HEK293 (cell line): ENCODE results near the gene PORCN.

Experiments used
- CTCF ChIA-PET: fragments of 350-600 bp; formaldehyde crosslinking; extraction: SDS; loops from one replicate; lab custom pipeline; 2021; ENCODE audit warnings: antibody characterized with exemption; lab: Yijun Ruan, JAX
- POLR2A ChIA-PET: fragments of 300-600 bp; formaldehyde crosslinking; extraction: SDS; loops from one replicate; lab custom pipeline; 2020; ENCODE audit warnings: antibody characterized with exemption, inconsistent platforms; lab: Yijun Ruan, JAX
- H3K27ac ChIP-seq: fragments of 200-500 bp; sonication (Bioruptor generic); 2 replicates; pipeline ENCODE4 v1.5.1; 2014; ENCODE audit warnings: low read depth, low read length, control low read depth, inconsistent platforms; ENCODE audit errors: extremely low read depth
- H3K36me3 ChIP-seq, 2 experiments: fragments of 200-500 bp in 1 of 2; sonication (Bioruptor generic) in 1 of 2; 1 replicate in 1 of 2; 2 replicates in 1 of 2; pipeline ENCODE4 v1.5.1; 2014 to 2017; ENCODE audit warnings: inconsistent platforms in 2 of 2, low read length in 2 of 2; ENCODE audit not compliant: control insufficient read depth in 2 of 2, insufficient read depth in 1 of 2
- H3K4me1 ChIP-seq: fragments of 200-500 bp; sonication (Bioruptor generic); 2 replicates; pipeline ENCODE4 v1.5.1; 2014; ENCODE audit warnings: mild to moderate bottlenecking, low read length, inconsistent platforms; ENCODE audit not compliant: control insufficient read depth, insufficient read depth
- H3K4me3 ChIP-seq: 2 replicates; pipeline ENCODE4 v1.5.1; 2011; ENCODE audit warnings: low read depth, mild to moderate bottlenecking, control low read depth, low read length, moderate library complexity
- H3K9me3 ChIP-seq: fragments of 200-500 bp; sonication (Bioruptor generic); 2 replicates; pipeline ENCODE4 v1.5.1; 2014; ENCODE audit warnings: low read depth, low read length, inconsistent platforms; ENCODE audit not compliant: control insufficient read depth, insufficient read depth
- FEZF1 ChIP-seq: fragments of 450-650 bp; formaldehyde crosslinking; IDR thresholded peaks from 2 replicates; pipeline ENCODE4 v1.5.1; 2016; ENCODE audit warnings: missing biosample characterization, missing genetic modification characterization
- GLIS1 ChIP-seq: fragments of 450-650 bp; formaldehyde crosslinking; IDR thresholded peaks from 2 replicates; pipeline ENCODE4 v1.5.1; 2016; ENCODE audit warnings: missing biosample characterization, missing genetic modification characterization
- HOXA7 ChIP-seq: sonication (generic); formaldehyde crosslinking; IDR thresholded peaks from 2 replicates; pipeline ENCODE4 v1.8.1; 2022; ENCODE audit warnings: missing genetic modification reagents, borderline replicate concordance
- KLF17 ChIP-seq: fragments of 450-650 bp; formaldehyde crosslinking; IDR thresholded peaks from 2 replicates; pipeline ENCODE4 v1.5.1; 2016; ENCODE audit warnings: missing biosample characterization, missing genetic modification characterization
- KLF8 ChIP-seq: fragments of 450-650 bp; formaldehyde crosslinking; IDR thresholded peaks from 2 replicates; pipeline ENCODE4 v1.5.1; 2016; ENCODE audit warnings: missing biosample characterization, missing genetic modification characterization
- MYNN ChIP-seq: fragments of 450-650 bp; formaldehyde crosslinking; IDR thresholded peaks from 2 replicates; pipeline ENCODE4 v1.5.1; 2016; ENCODE audit warnings: missing biosample characterization, missing genetic modification characterization, borderline replicate concordance
- PBX3 ChIP-seq: sonication (generic); formaldehyde crosslinking; IDR thresholded peaks from 2 replicates; pipeline ENCODE4 v1.8.1; 2022; ENCODE audit warnings: mild to moderate bottlenecking, moderate library complexity, missing genetic modification reagents
- RBAK ChIP-seq: fragments of 450-650 bp; formaldehyde crosslinking; IDR thresholded peaks from 2 replicates; pipeline ENCODE4 v1.5.1; 2016; ENCODE audit warnings: missing biosample characterization, missing genetic modification characterization
- SCRT1 ChIP-seq: fragments of 450-650 bp; formaldehyde crosslinking; IDR thresholded peaks from 2 replicates; pipeline ENCODE4 v1.5.1; 2016; ENCODE audit warnings: missing biosample characterization, missing genetic modification characterization, borderline replicate concordance
- SP2 ChIP-seq: fragments of 450-650 bp; formaldehyde crosslinking; IDR thresholded peaks from 2 replicates; pipeline ENCODE4 v1.5.1; 2016; ENCODE audit warnings: missing biosample characterization, missing genetic modification characterization
- TCF7L2 ChIP-seq: IDR thresholded peaks from 2 replicates; pipeline ENCODE4 v1.6.1; 2011; ENCODE audit warnings: low read depth, mild to moderate bottlenecking, inconsistent platforms, low read length, moderate library complexity, borderline replicate concordance
- ZBTB10 ChIP-seq: fragments of 450-650 bp; formaldehyde crosslinking; IDR thresholded peaks from 2 replicates; pipeline ENCODE4 v1.5.1; 2016; ENCODE audit warnings: missing biosample characterization, missing genetic modification characterization
- ZNF2 ChIP-seq: fragments of 450-650 bp; formaldehyde crosslinking; IDR thresholded peaks from 2 replicates; pipeline ENCODE4 v1.5.1; 2016; ENCODE audit warnings: missing biosample characterization, missing genetic modification characterization
- ZNF24 ChIP-seq: fragments of 450-650 bp; formaldehyde crosslinking; IDR thresholded peaks from 2 replicates; pipeline ENCODE4 v1.5.1; 2016; ENCODE audit warnings: missing biosample characterization, missing genetic modification characterization
- ZNF423 ChIP-seq: fragments of 450-650 bp; formaldehyde crosslinking; IDR thresholded peaks from 2 replicates; pipeline ENCODE4 v1.5.1; 2016; ENCODE audit warnings: missing biosample characterization, missing genetic modification characterization
- ZNF48 ChIP-seq: fragments of 450-650 bp; formaldehyde crosslinking; IDR thresholded peaks from 2 replicates; pipeline ENCODE4 v1.5.1; 2016; ENCODE audit warnings: missing biosample characterization, missing genetic modification characterization
- ZNF560 ChIP-seq: fragments of 450-650 bp; formaldehyde crosslinking; IDR thresholded peaks from 2 replicates; pipeline ENCODE4 v1.5.1; 2017; ENCODE audit warnings: missing biosample characterization, missing genetic modification characterization, borderline replicate concordance
- ZNF561 ChIP-seq: fragments of 450-650 bp; IDR thresholded peaks from 2 replicates; pipeline ENCODE4 v1.5.1; 2018; ENCODE audit warnings: missing biosample characterization, missing genetic modification characterization, borderline replicate concordance
- ZNF707 ChIP-seq: fragments of 450-650 bp; formaldehyde crosslinking; IDR thresholded peaks from 2 replicates; pipeline ENCODE4 v1.5.1; 2016; ENCODE audit warnings: missing biosample characterization, missing genetic modification characterization
- ZNF777 ChIP-seq: fragments of 450-650 bp; formaldehyde crosslinking; IDR thresholded peaks from 2 replicates; pipeline ENCODE4 v1.5.1; 2017; ENCODE audit warnings: missing biosample characterization, missing genetic modification characterization, borderline replicate concordance
- ZNF843 ChIP-seq: fragments of 450-650 bp; formaldehyde crosslinking; IDR thresholded peaks from 2 replicates; pipeline ENCODE4 v1.5.1; 2016; ENCODE audit warnings: missing biosample characterization, missing genetic modification characterization

PORCN gene

GRCh38 chrX:48468693-48469691, 39.8 kb upstream of the PORCN start (continued):
- no peak for TF ChIP-seq ZBTB10 (tag by site-specific recombination)
- TF ChIP-seq, all 188 proteins: peak for 0

- TF ChIP-seq HOXA7 (CRISPR knock-in tag) (no peak), ZNF843 (tag by site-specific recombination) (no peak), KLF17 (tag by site-specific recombination) (no peak)
- H3K4me3 ChIP-seq = no peak within 1 kb of the TSS
- no peaks in the 10 kb centered on the region for H3K36me3 ChIP-seq
- 0 out of 2 replicates have a peak, but pooled peaks cover 2% of the 10 kb centered on the region for H3K4me1 ChIP-seq
- POLR2A ChIA-PET = no interaction called here
- CTCF ChIA-PET = no interaction called here
- H3K9me3 ChIP-seq = no peaks in the 10 kb centered on the region
- H3K27ac ChIP-seq = no peak within 1 kb of the TSS
Measured at GRCh38 chrX:48470110-48470832, 38.5 kb upstream of the PORCN start, which contains the start of gene SLC38A5. Gene SLC38A5, minus strand, starts transcription at chrX:48470260. Its CDS starts 2,336 bp downstream, at chrX:48467924.

- Histone ChIP-seq H3K4me3 (no peak overlapping the region), H3K27ac (no peak overlapping the region), H3K9me3 (no peaks in the 10 kb centered on the region), H3K36me3 (no peaks in the 10 kb centered on the region), H3K4me1 (0 out of 2 replicates have a peak, but pooled peaks cover 2% of the 10 kb centered on the region)
- no peak for TF ChIP-seq MYNN
- no peak for TF ChIP-seq ZNF777 (tag by site-specific recombination)
- no peak for TF ChIP-seq ZNF561 (tag by site-specific recombination)
- no peak for TF ChIP-seq ZNF707 (tag by site-specific recombination)
- no peak for TF ChIP-seq ZNF2 (tag by site-specific recombination)
- no peak for TF ChIP-seq KLF8 (tag by site-specific recombination)
- TF ChIP-seq ZNF423 = no peak
- ChIA-PET CTCF (no interaction called here), POLR2A (no interaction called here)
Measured at GRCh38 chrX:48470833-48471118, 38.0 kb upstream of the PORCN start.

- Histone ChIP-seq H3K9me3 (no peaks in the 10 kb centered on the region), H3K4me3 (no peak overlapping the region), H3K36me3 (no peaks in the 10 kb centered on the region), H3K4me1 (0 out of 2 replicates have a peak, but pooled peaks cover 2% of the 10 kb centered on the region), H3K27ac (no peak overlapping the region)
- POLR2A ChIA-PET = interaction anchor here (0.7 kb wide), 1 partner anchor 1212 kb away, joined by 9 read pairs; no protein-coding TSS in a partner anchor
- CTCF ChIA-PET = interaction anchor here (0.6 to 0.7 kb wide), 2 partner anchors 22 to 106 kb away, joined by 3 to 4 read pairs; no protein-coding TSS in a partner anchor
- TF ChIP-seq PBX3 (CRISPR knock-in tag) (no peak), SP2 (tag by site-specific recombination) (no peak), FEZF1 (tag by site-specific recombination) (no peak), RBAK (tag by site-specific recombination) (no peak), MYNN (no peak), ZNF24 (no peak), ZNF560 (tag by site-specific recombination) (no peak), GLIS1 (tag by site-specific recombination) (no peak), SCRT1 (tag by site-specific recombination) (no peak), ZNF48 (tag by site-specific recombination) (no peak), TCF7L2 (no peak)
- TF ChIP-seq, all 188 proteins: peak for 0
Measured at GRCh38 chrX:48471504-48471903, 37.3 kb upstream of the PORCN start.
